ENCODE data around the gene PSMB9.
"Not testable (repeated sequence)": the region's sequence is repeated elsewhere in the genome, so short reads cannot be mapped to it uniquely, and the experiment has no call there.

PSMB9 gene

DNA sequence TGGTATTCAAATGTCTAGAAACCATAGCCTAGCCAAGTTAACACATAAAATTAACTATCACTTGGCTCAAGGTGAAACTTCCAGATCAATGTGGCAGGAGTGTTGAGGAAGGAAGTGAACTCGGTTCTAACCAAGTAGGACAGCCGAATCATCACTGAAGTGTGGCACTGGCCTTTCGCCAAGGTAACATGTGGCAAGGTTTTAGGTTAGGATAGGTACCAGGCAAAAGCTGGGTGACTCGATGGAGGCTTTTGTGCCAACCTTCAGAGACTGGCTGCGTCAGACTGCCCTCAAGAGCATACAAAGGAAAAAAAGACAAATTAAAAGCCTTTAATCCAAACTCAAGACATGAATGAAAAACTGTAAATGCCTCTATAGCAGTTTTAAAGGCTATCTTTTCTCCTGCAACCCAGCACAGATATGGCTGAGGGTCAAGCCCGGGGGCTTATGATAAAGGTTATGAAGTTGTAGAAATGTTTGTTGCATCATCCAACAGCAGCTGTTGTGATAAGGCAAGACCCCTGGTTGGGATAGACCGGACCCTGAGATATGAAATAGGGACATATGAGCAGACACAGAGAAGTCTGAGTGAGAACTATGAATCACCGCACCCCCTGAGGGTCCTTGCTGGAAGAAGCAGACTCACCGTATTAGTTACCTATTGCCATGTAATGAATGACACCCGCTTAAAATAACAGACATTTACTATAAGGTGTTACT lies 11.9 kb downstream of the PSMB9 start:
- DNase-seq: no peak

DNA sequence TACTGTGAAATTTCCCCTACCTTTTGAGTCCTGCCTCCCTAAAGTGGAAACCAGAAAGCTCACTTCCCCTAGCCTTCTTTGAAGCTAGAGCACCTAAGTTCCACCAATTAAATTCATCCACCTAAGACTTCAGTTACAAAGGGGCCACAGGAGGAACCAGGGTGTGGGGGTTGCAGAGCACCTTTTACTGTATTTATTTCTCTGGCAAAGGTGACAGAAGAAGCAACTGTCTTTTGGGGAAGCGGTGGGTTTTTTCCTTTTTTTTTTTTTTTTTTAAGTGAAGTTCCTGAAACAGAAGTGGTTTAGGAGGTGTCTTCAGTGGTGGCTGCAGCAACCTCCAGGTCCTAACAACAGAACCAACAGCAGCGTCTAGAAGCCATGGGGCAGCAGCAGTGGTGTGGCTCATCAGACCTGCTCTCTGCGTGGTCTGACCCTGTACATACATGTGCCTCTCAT lies 13.1 kb downstream of the PSMB9 start:
- no peak for DNase-seq

DNA sequence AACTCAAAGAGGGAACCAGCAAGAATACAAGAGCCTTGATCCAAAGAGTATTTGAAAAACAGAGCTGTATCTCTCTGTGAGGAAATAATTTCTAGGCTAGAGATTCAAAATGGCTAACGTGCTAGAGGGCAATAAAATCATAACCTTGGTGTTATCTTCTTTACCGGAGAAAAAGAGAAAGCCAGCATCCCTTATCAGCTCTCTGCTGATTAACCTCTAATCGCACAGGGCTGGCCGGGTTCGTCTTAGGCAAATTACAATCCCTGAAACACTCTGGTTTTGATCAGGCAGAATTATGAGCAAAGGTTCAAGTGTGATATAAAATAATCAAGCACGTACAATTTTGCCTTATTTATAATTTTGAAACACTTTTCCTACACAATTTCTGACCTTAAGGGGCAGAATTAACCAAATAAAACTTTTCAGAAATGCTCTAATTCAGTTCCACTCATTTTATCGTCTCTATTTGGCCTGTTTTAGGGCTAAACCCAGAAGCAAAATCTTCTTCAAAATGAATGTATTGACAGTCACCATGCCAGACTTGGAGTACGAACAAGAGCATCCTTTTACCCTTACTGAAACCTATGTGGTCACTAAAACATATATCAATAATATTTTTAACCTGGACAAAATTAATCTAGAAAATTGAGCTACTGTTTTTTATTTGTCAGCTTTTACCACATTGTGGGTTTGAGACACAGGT lies 13.7 kb downstream of the PSMB9 start:
- no peak for DNase-seq

GRCh38 chr6:32868257-32868788 lies 14.3 kb downstream of the PSMB9 start:
- DNase-seq: peak; percentile 86

DNA sequence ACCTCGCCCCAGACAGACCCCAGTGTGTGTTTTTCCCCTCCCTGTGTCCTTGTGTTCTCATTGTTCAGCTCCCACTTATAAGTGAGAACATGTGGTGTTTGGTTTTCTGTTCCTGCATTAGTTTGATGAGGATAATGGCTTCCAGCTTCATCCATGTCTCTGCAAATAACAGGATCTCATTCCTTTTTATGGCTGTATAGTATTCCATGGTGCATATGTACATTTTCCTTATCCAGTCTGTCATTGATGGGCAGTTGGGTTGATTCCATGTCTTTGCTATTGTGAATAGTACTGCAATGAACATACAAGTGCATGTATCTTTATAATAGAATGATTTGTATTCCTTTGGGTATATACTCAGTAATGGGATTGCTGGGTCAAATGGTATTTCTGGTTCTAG lies 20.0 kb downstream of the PSMB9 start:
- DNase-seq: not testable (repeated sequence)

DNA sequence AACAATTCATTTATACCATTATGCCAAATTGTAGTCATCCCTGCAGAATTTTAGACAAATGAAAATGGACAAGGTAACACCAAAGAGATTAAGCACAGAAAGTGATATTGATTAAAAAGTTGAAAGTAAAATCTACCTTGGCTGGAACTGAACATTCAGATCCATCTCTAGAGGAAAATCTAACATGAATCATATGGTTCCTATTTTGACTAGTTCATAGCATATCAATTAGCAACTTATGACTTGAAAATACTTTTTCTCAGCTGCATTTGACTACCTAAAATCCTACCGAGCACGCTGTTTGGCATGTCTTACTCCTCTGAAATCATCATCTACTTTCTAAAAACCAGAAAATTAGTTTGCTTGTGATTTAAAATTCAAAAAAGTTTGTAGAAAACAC lies 22.6 kb downstream of the PSMB9 start:
- DNase-seq: no peak

DNA sequence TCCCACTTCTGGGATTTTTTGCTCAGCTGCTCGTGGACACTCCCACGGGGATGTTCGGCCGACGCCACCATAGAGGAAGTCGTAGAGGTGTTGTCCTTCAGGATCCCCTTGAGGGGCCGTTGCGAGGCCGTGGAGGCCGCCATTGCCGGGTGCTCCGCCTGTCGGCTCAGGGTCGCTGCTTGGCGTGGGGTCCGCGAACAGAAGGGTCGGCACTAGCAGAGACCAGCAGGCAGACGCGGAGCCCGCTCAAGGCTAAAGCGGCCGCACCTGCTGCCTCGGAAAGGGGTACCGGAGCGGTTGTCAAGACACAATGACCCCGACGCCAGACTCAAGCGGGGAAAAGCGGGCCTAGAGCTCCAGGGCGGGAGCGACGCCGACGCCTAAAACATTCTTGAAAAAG lies 25.7 kb downstream of the PSMB9 start:
- DNase-seq: no peak

- not testable (repeated sequence) for DNase-seq
Measured at GRCh38 chr6:32880962-32881361, 27.0 kb downstream of the PSMB9 start.

GRCh38 chr6:32882879-32883250 lies 28.9 kb downstream of the PSMB9 start:
- DNase-seq: no peak

DNA sequence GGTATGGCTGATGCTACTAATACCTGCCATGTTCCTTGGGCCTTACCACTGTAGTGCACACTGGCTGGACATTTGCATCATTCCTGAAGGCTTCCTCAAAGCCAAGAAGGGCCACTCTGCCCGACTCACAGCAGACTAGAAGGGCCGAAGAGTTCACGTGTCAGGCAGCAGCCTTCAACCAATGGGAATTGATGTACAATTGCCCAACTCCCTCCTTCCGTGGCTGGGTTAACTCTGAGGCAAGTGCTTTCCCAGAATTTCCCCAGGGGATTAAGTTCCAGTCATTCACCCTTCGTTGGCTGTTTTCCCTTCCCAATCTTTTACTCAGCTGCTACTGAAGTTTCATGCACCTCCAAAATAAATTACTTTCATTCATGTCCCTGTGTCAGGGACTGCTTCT lies 29.8 kb downstream of the PSMB9 start:
- no peak for DNase-seq

GRCh38 chr6:32885698-32886286 lies 31.8 kb downstream of the PSMB9 start:
- DNase-seq: no peak

DNA sequence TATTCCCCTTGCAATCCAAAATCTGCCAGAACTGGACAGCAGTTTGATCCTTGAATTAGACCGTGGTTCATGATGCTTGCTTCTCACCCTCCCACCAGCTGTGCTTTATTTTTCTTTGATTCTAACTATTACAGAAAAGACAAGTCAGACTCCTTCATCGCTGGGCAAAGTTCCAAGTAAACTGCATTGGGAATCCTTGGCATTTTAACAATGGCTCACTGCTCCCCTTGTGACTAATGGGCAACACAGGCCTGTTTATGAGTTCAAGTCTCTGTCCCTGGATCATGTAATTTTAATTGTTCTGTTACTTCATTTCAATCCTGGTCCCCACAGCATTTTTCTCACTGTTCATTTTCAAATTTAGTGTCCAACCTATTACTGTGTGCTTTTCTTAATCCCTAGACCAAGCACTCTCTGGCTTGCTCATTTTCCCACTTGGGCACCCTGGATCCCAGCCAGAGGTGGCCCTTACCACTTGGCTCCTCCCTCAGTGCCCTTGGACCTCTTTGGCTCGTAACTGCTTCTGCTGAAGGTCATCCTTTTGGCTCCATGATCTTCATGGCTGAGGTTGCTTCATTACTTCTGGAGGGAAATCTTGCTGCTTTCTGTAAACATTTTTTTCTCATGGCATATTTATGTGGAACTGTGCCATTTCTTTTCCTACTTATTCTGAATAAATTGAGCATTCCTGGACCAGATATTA lies 32.8 kb downstream of the PSMB9 start:
- DNase-seq: no peak

- DNase-seq: no peak
Measured at GRCh38 chr6:32887616-32888015, 33.6 kb downstream of the PSMB9 start.

GRCh38 chr6:32888576-32888975 lies 34.6 kb downstream of the PSMB9 start:
- no peak for DNase-seq

GRCh38 chr6:32889533-32889932 lies 35.5 kb downstream of the PSMB9 start:
- no peak for DNase-seq

DNA sequence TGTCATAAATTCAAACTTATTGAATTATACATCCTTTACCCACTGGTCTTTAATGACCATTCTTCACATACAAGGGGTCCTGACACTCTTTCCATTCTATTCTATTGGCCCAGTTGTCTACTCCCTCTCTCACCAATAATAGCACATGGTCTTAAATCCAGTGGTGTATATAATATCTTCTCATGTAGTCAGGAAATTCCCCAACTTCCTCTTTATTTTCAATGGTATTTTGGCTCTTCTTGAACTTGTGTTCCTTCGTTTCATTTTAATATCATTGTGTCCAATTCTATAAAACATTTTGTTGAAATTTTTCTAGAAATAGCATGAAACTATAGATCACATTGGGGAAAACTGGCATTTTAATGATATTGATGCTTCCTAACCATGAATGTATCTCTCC lies 36.8 kb downstream of the PSMB9 start:
- DNase-seq: no peak

DNA sequence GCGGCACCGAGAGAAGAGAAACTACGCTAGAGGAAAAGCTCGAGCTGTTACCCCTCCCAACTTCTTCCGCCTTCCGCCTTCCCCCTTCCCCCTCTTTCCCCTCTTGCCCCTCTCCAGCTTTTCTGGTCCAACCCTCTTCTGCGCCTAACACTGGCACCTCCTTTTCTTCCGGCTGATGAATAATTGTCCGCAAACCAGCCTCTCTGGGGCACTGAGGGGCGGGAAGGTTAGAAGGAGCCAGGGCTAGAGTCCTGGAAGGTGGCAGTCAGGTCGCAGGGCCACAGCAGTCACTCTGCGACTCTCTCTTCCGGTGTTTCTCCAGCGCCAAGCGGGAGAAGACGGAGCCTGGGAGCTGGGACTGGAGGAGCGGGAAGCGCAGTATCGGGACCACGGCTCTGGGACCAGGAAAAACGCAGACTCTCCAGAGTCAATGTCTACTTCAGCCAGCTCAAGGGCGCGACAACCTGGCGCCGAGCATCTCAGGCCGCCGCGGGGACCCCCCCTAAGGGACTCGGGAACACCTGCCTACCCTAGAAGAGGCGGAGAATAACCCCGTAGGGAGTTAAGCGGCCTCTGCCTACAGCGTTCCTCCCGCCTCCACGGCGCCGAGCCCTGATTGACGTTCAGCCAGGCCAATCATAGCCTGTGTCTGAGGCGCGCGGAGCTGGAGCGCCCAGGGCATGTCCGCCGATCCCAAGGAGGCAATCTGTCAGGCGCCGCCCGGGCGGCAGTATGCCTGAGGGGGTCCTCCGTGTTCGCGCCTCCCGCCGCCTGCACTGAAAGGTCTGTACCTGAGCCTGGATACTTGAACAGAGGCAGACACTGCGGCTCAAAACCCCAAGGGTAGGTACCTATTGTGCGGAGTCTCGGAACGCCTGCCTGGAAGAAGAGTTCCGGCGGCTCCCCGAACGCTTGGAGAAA lies 40.4 kb downstream of the PSMB9 start:
- DNase-seq: peak; percentile 96

DNA sequence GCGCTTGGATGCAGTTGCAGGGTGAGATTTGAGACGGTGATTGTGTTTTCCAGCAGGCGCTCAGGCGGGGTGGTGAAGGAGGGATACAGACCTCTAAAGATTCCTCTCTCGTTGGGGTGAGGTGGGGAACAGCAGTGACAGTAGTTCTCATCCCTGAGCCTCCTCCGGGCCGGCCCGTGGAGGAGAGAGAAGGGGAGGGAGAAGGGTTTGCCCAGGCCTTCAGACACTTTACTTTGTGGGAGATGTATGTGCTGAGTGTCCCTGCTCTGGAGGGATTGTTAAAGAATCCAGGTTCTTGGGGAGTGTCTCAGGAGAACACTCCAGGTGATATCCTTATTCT lies 41.0 kb downstream of the PSMB9 start:
- DNase-seq: no peak

DNA sequence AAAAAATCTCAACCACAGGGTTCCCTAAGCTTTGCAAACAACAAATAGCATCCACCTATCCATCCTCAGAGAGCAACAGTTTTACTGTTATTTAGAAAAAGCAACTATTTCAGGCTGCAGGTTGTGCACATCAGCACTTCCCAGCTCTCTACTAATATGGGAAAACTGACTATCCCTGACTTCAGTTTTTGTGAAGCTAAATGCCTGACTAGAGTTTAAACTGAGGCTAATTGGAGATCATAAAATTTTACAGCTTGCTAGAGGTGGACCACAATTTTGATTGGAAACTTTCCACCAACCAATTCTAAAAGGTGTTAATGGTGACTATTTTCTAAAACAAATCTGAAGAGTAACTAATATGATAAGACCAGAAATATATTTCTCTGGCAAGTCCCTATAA lies 50.0 kb downstream of the PSMB9 start:
- no peak for DNase-seq

- no peak for DNase-seq
Measured at GRCh38 chr6:32905078-32905477, 51.1 kb downstream of the PSMB9 start.

DNA sequence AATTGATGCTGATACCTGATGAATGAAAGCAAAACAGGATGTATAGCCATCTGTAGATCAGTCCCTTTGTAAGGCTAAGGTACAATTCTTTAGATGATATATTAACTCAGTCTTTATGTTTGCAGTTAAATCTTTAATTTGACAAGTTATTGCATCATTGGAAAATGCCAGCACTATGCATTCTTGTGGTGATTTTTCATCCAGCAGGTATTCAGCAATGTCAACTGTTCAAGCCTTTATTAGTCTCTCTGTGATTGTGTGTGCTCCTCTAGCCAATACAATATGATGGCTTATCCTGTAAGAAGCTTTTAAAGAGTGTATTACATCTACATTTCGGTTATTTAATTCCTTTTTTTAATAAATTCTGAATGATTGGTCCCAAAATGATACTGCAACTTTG lies 52.5 kb downstream of the PSMB9 start:
- no peak for DNase-seq

- DNase-seq: no peak
Measured at GRCh38 chr6:32908897-32909296, 54.9 kb downstream of the PSMB9 start.

All from activated naive CD4-positive, alpha-beta T cell treated with Interleukin-2 at 50 U/mL for 16 hours (primary cell).